H1 (cell line): ENCODE results near the gene RAB10. TPM values are rescaled to one million over a fixed set of nuclear protein-coding genes. Genes with fewer than 3 reads are reported as not detected.

Experiments
- ATF2 ChIP-seq: IDR thresholded peaks from 2 replicates; pipeline ENCODE4 v1.6.1; 2012; ENCODE audit warnings: low read length, inconsistent platforms
- BACH1 ChIP-seq: IDR thresholded peaks from 2 replicates; pipeline ENCODE4 v1.6.1; 2012; ENCODE audit warnings: low read length, improper control_type of control experiment
- CHD7 ChIP-seq: fragments of 300-600 bp; sonication (generic); IDR thresholded peaks from 2 replicates; pipeline ENCODE4 v1.7.1; 2012; ENCODE audit warnings: low read length, moderate library complexity, mild to moderate bottlenecking, inconsistent platforms; ENCODE audit not compliant: insufficient replicate concordance
- EP300 ChIP-seq, 2 experiments: IDR thresholded peaks; 1 replicate in 1 of 2; 2 replicates in 1 of 2; pipeline ENCODE4 v1.6.1; 2011 to 2012; ENCODE audit warnings: low read depth in 2 of 2, low read length in 2 of 2, mild to moderate bottlenecking in 2 of 2, borderline replicate concordance in 1 of 2, inconsistent platforms in 1 of 2, moderate library complexity in 1 of 2
- HDAC2 ChIP-seq, 2 experiments: fragments of 300-600 bp in 1 of 2; sonication (generic) in 1 of 2; IDR thresholded peaks; 2 replicates each; pipeline ENCODE4 v1.6.1; 2011 to 2012; ENCODE audit warnings: low read depth in 2 of 2, low read length in 2 of 2, mild to moderate bottlenecking in 2 of 2, moderate library complexity in 2 of 2, borderline replicate concordance in 1 of 2, inconsistent platforms in 1 of 2
- MAX ChIP-seq: IDR thresholded peaks from 2 replicates; pipeline ENCODE4 v1.6.1; 2012; ENCODE audit warnings: inconsistent platforms
- POLR2A ChIP-seq, 2 experiments: IDR thresholded peaks; 1 replicate in 1 of 2; 2 replicates in 1 of 2; pipeline ENCODE4 v1.6.1; 2011; ENCODE audit warnings: low read depth in 2 of 2, low read length in 2 of 2, mild to moderate bottlenecking in 2 of 2; ENCODE audit errors: control extremely low read depth in 1 of 2
- RFX5 ChIP-seq: IDR thresholded peaks from 2 replicates; pipeline ENCODE4 v1.6.1; 2011; ENCODE audit warnings: low read depth, low read length, improper control_type of control experiment, borderline replicate concordance
- SIX5 ChIP-seq: IDR thresholded peaks from 2 replicates; pipeline ENCODE4 v1.6.1; 2011; ENCODE audit warnings: mild to moderate bottlenecking, low read depth, low read length
- YY1 ChIP-seq: IDR thresholded peaks from 2 replicates; pipeline ENCODE4 v1.6.1; 2011; ENCODE audit warnings: low read depth, mild to moderate bottlenecking, low read length
- polyA plus RNA-seq, 7 experiments: library from polyadenylated mRNA; depleted of rRNA in 3 of 7; stranded (reverse) in 5 of 7; unstranded in 2 of 7; fragments of >200 nt in 5 of 7; fragments of 200-250 nt in 2 of 7; gene quantifications; 1 replicate in 5 of 7; 2 replicates in 1 of 7; 4 replicates in 1 of 7; pipeline versions ENCODE4 v1.2.1 to v1.2.3, GENCODE V29; 2011 to 2013; ENCODE audit warnings: missing spikeins in 2 of 7, mixed read lengths in 2 of 7
- total RNA-seq: library from RNA; stranded (reverse); fragmentation: NEBNext Ultra II Directional; extraction: Animal tissue kit (Norgen Biotek cat#: 25700); gene quantifications from 2 replicates; pipeline ENCODE4 v1.2.1, GENCODE V29; 2021

The RAB10 gene
- total and polyA plus RNA-seq, 2 of the 8 experiments (the other 6 are each of a cell fraction or from before 2014, with no cell fraction given): 42.6 to 136 TPM

- TF ChIP-seq CHD7 (no peak), SIX5 (no peak), BACH1 (no peak), POLR2A (IDR thresholded peaks at IDR 0.05; ENCODE audit: control extremely low read depth in 1 of 2, low read depth in 2 of 2, low read length in 2 of 2) (no peak), HDAC2 (IDR thresholded peaks at IDR 0.05; ENCODE audit: borderline replicate concordance in 1 of 2, low read depth in 2 of 2, low read length in 2 of 2) (no peak), RFX5 (no peak), EP300 (IDR thresholded peaks at IDR 0.05; ENCODE audit: borderline replicate concordance in 1 of 2, low read depth in 2 of 2, low read length in 2 of 2) (no peak), ATF2 (no peak), MAX (no peak), YY1 (no peak)
These were observed 114.6 kb downstream of the RAB10 start (continued) for GRCh38 chr2:26148501-26148900.
